Skeletal muscle satellite cell (primary cell): ENCODE measurements around the gene EOMES.

ENCODE experiments used
- H3K27me3 ChIP-seq: 2 replicates; pipeline ENCODE4 v1.7.0; 2013; ENCODE audit warnings: low read length; ENCODE audit not compliant: control insufficient read depth, insufficient read depth
- H3K36me3 ChIP-seq: 2 replicates; pipeline ENCODE4 v1.7.0; 2013; ENCODE audit warnings: mild to moderate bottlenecking, control low read depth, low read length; ENCODE audit not compliant: insufficient read depth
- H3K4me1 ChIP-seq: 2 replicates; pipeline ENCODE4 v1.7.0; 2013; ENCODE audit warnings: low read length; ENCODE audit not compliant: control insufficient read depth, insufficient read depth
- H3K4me2 ChIP-seq: 2 replicates; pipeline ENCODE4 v1.7.0; 2013; ENCODE audit warnings: mild to moderate bottlenecking, low read length
- H3K4me3 ChIP-seq: 2 replicates; pipeline ENCODE4 v1.7.0; 2013; ENCODE audit warnings: low read length
- H3K9ac ChIP-seq: 2 replicates; pipeline ENCODE4 v1.7.0; 2013; ENCODE audit warnings: mild to moderate bottlenecking, low read depth, low read length, moderate library complexity
- H3K9me3 ChIP-seq: replicated peaks from 2 replicates; pipeline ENCODE4 v1.7.0; 2013; ENCODE audit warnings: mild to moderate bottlenecking, control low read depth, low read length

Gene EOMES

GRCh38 chr3:27699067-27699466 is 23.1 kb downstream of the EOMES start:
- Histone ChIP-seq H3K27me3 (no peaks in the 10 kb centered on the region), H3K9me3 (peaks cover 2% of the 10 kb centered on the region), H3K4me2 (no peak overlapping the region)

GRCh38 chr3:27696906-27697305 is 25.2 kb downstream of the EOMES start:
- H3K4me3 ChIP-seq, result no peak overlapping the region
- no peak overlapping the region for H3K4me2 ChIP-seq
- H3K9ac ChIP-seq, result no peak overlapping the region
- peaks cover 4% of the 10 kb centered on the region for H3K4me1 ChIP-seq
- H3K36me3 ChIP-seq, result no peaks in the 10 kb centered on the region
- H3K27me3 ChIP-seq, result no peaks in the 10 kb centered on the region
- peaks cover 2% of the 10 kb centered on the region for H3K9me3 ChIP-seq

More at GRCh38 chr3:27699067-27699466, 23.1 kb downstream of the EOMES start:
- H3K4me1 ChIP-seq, result peaks cover 4% of the 10 kb centered on the region
- H3K4me3 ChIP-seq, result no peak overlapping the region
- no peak overlapping the region for H3K9ac ChIP-seq
- no peaks in the 10 kb centered on the region for H3K36me3 ChIP-seq

- Histone ChIP-seq H3K36me3 (no peaks in the 10 kb centered on the region), H3K9me3 (peaks cover 2% of the 10 kb centered on the region), H3K4me3 (no peak overlapping the region), H3K27me3 (no peaks in the 10 kb centered on the region), H3K9ac (no peak overlapping the region), H3K4me1 (peaks cover 4% of the 10 kb centered on the region), H3K4me2 (no peak overlapping the region)
These were observed 26.5 kb downstream of the EOMES start for GRCh38 chr3:27695636-27696035.

GRCh38 chr3:27688053-27688452 is 34.1 kb downstream of the EOMES start:
- Histone ChIP-seq H3K4me3 (no peak overlapping the region), H3K4me2 (no peak overlapping the region), H3K27me3 (no peaks in the 10 kb centered on the region), H3K9ac (no peak overlapping the region), H3K4me1 (peaks cover 15% of the 10 kb centered on the region), H3K9me3 (no peaks in the 10 kb centered on the region), H3K36me3 (no peaks in the 10 kb centered on the region)

GRCh38 chr3:27686642-27687041 is 35.5 kb downstream of the EOMES start:
- peaks cover 15% of the 10 kb centered on the region for H3K4me1 ChIP-seq
- no peaks in the 10 kb centered on the region for H3K27me3 ChIP-seq
- no peaks in the 10 kb centered on the region for H3K9me3 ChIP-seq
- H3K4me2 ChIP-seq, result peak overlapping the region; percentile 17
- peak overlapping the region; percentile 51 for H3K9ac ChIP-seq
- H3K4me3 ChIP-seq, result no peak overlapping the region
- no peaks in the 10 kb centered on the region for H3K36me3 ChIP-seq

GRCh38 chr3:27685474-27685873 is 36.6 kb downstream of the EOMES start:
- no peaks in the 10 kb centered on the region for H3K9me3 ChIP-seq
- peaks cover 21% of the 10 kb centered on the region for H3K4me1 ChIP-seq
- no peaks in the 10 kb centered on the region for H3K36me3 ChIP-seq
- H3K9ac ChIP-seq, result no peak overlapping the region
- H3K27me3 ChIP-seq, result no peaks in the 10 kb centered on the region
- no peak overlapping the region for H3K4me3 ChIP-seq
- H3K4me2 ChIP-seq, result no peak overlapping the region

- Histone ChIP-seq H3K9me3 (no peaks in the 10 kb centered on the region), H3K4me3 (no peak overlapping the region), H3K36me3 (no peaks in the 10 kb centered on the region)
These were observed 37.8 kb downstream of the EOMES start for GRCh38 chr3:27684302-27684701.

GRCh38 chr3:27681249-27681748 is 40.8 kb downstream of the EOMES start:
- H3K36me3 ChIP-seq, result no peaks in the 10 kb centered on the region
- H3K9ac ChIP-seq, result peak overlapping the region; percentile 19
- H3K27me3 ChIP-seq, result no peaks in the 10 kb centered on the region
- H3K4me3 ChIP-seq, result peak overlapping the region; percentile 46
- H3K4me2 ChIP-seq, result peak overlapping the region; percentile 72
- H3K4me1 ChIP-seq, result peaks cover 39% of the 10 kb centered on the region
- H3K9me3 ChIP-seq, result no peaks in the 10 kb centered on the region

More at GRCh38 chr3:27684302-27684701, 37.8 kb downstream of the EOMES start:
- no peaks in the 10 kb centered on the region for H3K27me3 ChIP-seq
- peaks cover 28% of the 10 kb centered on the region for H3K4me1 ChIP-seq
- no peak overlapping the region for H3K4me2 ChIP-seq
- no peak overlapping the region for H3K9ac ChIP-seq

GRCh38 chr3:27680517-27681246 is 41.4 kb downstream of the EOMES start:
- Histone ChIP-seq H3K4me1 (peaks cover 36% of the 10 kb centered on the region), H3K9ac (peak overlapping the region; percentile 19), H3K4me3 (no peak overlapping the region), H3K4me2 (peak overlapping the region; percentile 21), H3K27me3 (no peaks in the 10 kb centered on the region), H3K36me3 (no peaks in the 10 kb centered on the region), H3K9me3 (no peaks in the 10 kb centered on the region)

GRCh38 chr3:27679691-27680090 is 42.4 kb downstream of the EOMES start:
- no peaks in the 10 kb centered on the region for H3K36me3 ChIP-seq

GRCh38 chr3:27678234-27678633 is 43.9 kb downstream of the EOMES start:
- no peaks in the 10 kb centered on the region for H3K36me3 ChIP-seq

More at GRCh38 chr3:27679691-27680090, 42.4 kb downstream of the EOMES start:
- Histone ChIP-seq H3K27me3 (no peaks in the 10 kb centered on the region), H3K4me1 (peaks cover 36% of the 10 kb centered on the region), H3K4me3 (no peak overlapping the region), H3K9me3 (no peaks in the 10 kb centered on the region), H3K9ac (no peak overlapping the region), H3K4me2 (no peak overlapping the region)

GRCh38 chr3:27677565-27677964 is 44.6 kb downstream of the EOMES start:
- Histone ChIP-seq H3K4me1 (peaks cover 36% of the 10 kb centered on the region), H3K36me3 (no peaks in the 10 kb centered on the region), H3K27me3 (no peaks in the 10 kb centered on the region), H3K4me2 (peak overlapping the region; percentile 48), H3K9me3 (no peaks in the 10 kb centered on the region), H3K9ac (peak overlapping the region; percentile 71), H3K4me3 (no peak overlapping the region)

More at GRCh38 chr3:27678234-27678633, 43.9 kb downstream of the EOMES start:
- no peaks in the 10 kb centered on the region for H3K27me3 ChIP-seq
- no peaks in the 10 kb centered on the region for H3K9me3 ChIP-seq
- H3K4me2 ChIP-seq, result no peak overlapping the region
- no peak overlapping the region for H3K9ac ChIP-seq
- H3K4me1 ChIP-seq, result peaks cover 36% of the 10 kb centered on the region
- no peak overlapping the region for H3K4me3 ChIP-seq
